GM12874 (cell line): ENCODE results near the gene EML1.
A peak's percentile ranks its signal among the peaks of the same experiment; 100 is the strongest.

ENCODE experiments used
- CTCF ChIP-seq: IDR thresholded peaks from 2 replicates; pipeline ENCODE4 v1.5.1; 2011; ENCODE audit warnings: low read depth, mild to moderate bottlenecking, control low read depth, low read length, moderate library complexity; ENCODE audit not compliant: insufficient read depth

Gene EML1

GRCh38 chr14:99753225-99754140 is 39.7 kb upstream of the EML1 start:
- 0 out of 2 replicates have a peak, but pooled peaks have one; percentile 2 for TF ChIP-seq CTCF

GRCh38 chr14:99754141-99755067 is 38.8 kb upstream of the EML1 start:
- TF ChIP-seq CTCF, result no peak

GRCh38 chr14:99755068-99755405 is 38.2 kb upstream of the EML1 start:
- TF ChIP-seq CTCF, result no peak

- no peak for TF ChIP-seq CTCF
Observed at GRCh38 chr14:99755629-99756603, 37.3 kb upstream of the EML1 start.

- no peak for TF ChIP-seq CTCF
Observed at GRCh38 chr14:99756796-99757195, 36.4 kb upstream of the EML1 start.

- no peak for TF ChIP-seq CTCF
Observed at GRCh38 chr14:99757331-99758070, 35.7 kb upstream of the EML1 start.
